Testis (tissue), 3 donors: ENCODE measurements around the gene CLEC2L. TPM values are rescaled to one million over a fixed set of nuclear protein-coding genes. Genes with fewer than 3 reads are reported as not detected.

Experiments used
- DNase-seq: peaks from one replicate; pipeline ENCODE4 v3.0.0-alpha.2; 2019
- H3K27ac ChIP-seq, 2 donors: fragments of 200-600 bp; sonication (generic); one replicate each; pipeline ENCODE4 v1.5.1; 2019
- H3K27me3 ChIP-seq: fragments of 200-600 bp; sonication (generic); one replicate; pipeline ENCODE4 v1.5.1; 2019
- H3K36me3 ChIP-seq: fragments of 200-600 bp; sonication (generic); one replicate; pipeline ENCODE4 v1.5.1; 2017; ENCODE audit warnings: low read depth; ENCODE audit errors: missing control alignments
- H3K4me1 ChIP-seq: fragments of 200-600 bp; sonication (generic); one replicate; pipeline ENCODE4 v1.5.1; 2019
- H3K4me3 ChIP-seq, 2 donors: fragments of 200-600 bp; sonication (generic); one replicate each; pipeline ENCODE4 v1.5.1; 2017 to 2019
- H3K9me3 ChIP-seq: fragments of 200-600 bp; sonication (generic); one replicate; pipeline ENCODE4 v1.5.1; 2017
- POLR2A ChIP-seq: fragments of 450-650 bp; IDR thresholded peaks from one replicate; pipeline ENCODE4 v1.6.1; 2017; ENCODE audit warnings: antibody characterized with exemption, mild to moderate bottlenecking, moderate library complexity
- WGBS, 2 donors: methylation state at CpG; one replicate each; pipeline ENCODE4 v1.1.5; 2018; 5-methylcytosine and 5-hydroxymethylcytosine counted together
- intact Hi-C: fragments of 100-400 bp; cut with DNase I; formaldehyde crosslinking; loops from one replicate; pipeline ENCODE4 v1.15.1; 2023; ENCODE audit warnings: low total_unique reads
- polyA plus RNA-seq: library from polyadenylated mRNA; stranded (reverse); fragments of 350-450 nt; fragmentation: Illumina TruSeq; extraction: RNeasy Lipid Tissue Mini Kit (QIAGEN cat#74804); gene quantifications from one replicate; pipeline ENCODE4 v1.2.3, GENCODE V29; 2014; ENCODE audit warnings: low read depth, low replicate concordance; ENCODE audit not compliant: insufficient read depth
- total RNA-seq, 2 donors: library from RNA; depleted of rRNA; stranded (reverse); fragments of >200 nt; gene quantifications; one replicate each; pipeline ENCODE4 v1.2.3, GENCODE V29; 2016
- TF ChIP-seq, protein P1 (sequence below), 3 experiments: fragments of 450-650 bp in 2 of 3; fragments of 200-600 bp in 1 of 3; sonication (generic) in 1 of 3; IDR thresholded peaks; one replicate each; pipeline ENCODE4 v1.5.1; 2016 to 2019; ENCODE audit warnings: antibody characterized with exemption in 3 of 3, mild to moderate bottlenecking in 2 of 3, moderate library complexity in 1 of 3

The CLEC2L gene
- total and polyA plus RNA-seq, 3 donors from 2014 or later: 0.79 to 1.6 (median 0.81) TPM

DNA sequence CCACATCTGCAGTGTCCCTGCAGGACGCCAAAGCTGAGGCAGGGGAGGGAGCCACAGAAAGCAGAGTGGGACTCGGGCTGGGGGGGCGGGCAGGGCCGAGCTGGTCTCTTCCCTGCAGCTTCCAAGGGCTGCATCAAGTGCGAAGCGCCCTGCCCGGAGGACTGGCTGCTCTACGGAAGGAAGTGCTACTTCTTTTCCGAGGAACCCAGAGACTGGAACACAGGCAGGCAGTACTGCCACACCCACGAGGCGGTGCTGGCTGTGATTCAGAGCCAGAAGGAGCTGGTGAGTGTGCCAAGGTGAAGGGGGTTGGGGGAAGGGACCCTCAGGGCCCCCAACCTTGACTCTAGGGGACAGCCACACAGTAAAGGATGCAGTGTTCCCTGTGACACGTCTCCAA is 16.7 kb downstream of the CLEC2L start:
- WGBS, 2 donors: 35 to 50% methylated on average over 6 to 12 of the region's 12 CpGs
- H3K27ac ChIP-seq: no peak overlapping the region
- no peaks in the 10 kb centered on the region for H3K9me3 ChIP-seq
- intact Hi-C loops: no loop called here
- H3K4me3 ChIP-seq: no peak overlapping the region
- no peak for DNase-seq
- TF ChIP-seq, protein P1, sequence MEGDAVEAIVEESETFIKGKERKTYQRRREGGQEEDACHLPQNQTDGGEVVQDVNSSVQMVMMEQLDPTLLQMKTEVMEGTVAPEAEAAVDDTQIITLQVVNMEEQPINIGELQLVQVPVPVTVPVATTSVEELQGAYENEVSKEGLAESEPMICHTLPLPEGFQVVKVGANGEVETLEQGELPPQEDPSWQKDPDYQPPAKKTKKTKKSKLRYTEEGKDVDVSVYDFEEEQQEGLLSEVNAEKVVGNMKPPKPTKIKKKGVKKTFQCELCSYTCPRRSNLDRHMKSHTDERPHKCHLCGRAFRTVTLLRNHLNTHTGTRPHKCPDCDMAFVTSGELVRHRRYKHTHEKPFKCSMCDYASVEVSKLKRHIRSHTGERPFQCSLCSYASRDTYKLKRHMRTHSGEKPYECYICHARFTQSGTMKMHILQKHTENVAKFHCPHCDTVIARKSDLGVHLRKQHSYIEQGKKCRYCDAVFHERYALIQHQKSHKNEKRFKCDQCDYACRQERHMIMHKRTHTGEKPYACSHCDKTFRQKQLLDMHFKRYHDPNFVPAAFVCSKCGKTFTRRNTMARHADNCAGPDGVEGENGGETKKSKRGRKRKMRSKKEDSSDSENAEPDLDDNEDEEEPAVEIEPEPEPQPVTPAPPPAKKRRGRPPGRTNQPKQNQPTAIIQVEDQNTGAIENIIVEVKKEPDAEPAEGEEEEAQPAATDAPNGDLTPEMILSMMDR (IDR thresholded peaks at IDR 0.05): no peak
- TF ChIP-seq POLR2A: no peak
- no peaks in the 10 kb centered on the region for H3K27me3 ChIP-seq
- H3K36me3 ChIP-seq: no peaks in the 10 kb centered on the region
- H3K4me1 ChIP-seq: peaks cover 2% of the 10 kb centered on the region

DNA sequence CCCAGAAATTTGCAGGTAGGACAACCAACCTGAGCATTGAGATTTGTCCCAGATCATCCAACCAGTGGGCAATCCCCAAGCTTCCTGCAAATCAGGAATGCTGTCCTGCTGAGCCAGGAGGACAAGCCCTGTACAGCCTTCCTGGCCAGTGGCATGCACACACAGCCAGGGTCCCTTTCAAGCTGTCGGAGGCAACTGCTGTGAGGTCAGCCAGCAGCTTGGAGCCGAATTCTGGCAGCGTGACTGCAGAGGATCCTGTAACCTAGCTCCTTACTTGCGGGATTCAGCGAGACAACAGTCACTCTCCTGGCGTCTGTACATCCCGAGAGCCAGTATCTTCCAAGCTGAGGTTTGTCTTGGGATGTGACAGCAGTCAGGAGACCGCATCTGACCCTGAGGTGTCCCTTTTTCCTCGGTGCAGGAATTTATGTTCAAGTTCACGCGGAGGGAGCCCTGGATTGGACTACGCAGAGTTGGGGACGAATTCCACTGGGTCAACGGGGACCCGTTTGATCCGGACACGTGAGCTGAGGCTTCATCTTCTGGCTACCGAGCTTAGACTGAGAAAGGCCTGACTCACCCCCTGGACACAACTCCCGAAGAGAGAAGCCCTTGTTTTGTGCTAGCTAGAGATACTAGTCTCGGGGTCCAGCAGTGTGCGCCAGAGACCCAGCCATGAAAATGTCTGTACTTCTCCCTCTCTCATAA is 18.3 kb downstream of the CLEC2L start:
- TF ChIP-seq, protein P1 (IDR thresholded peaks at IDR 0.05): no peak
- no peak for TF ChIP-seq POLR2A
- WGBS, 2 donors: 53 to 54% methylated on average over 7 to 21 of the region's 21 CpGs
- no peaks in the 10 kb centered on the region for H3K36me3 ChIP-seq
- H3K9me3 ChIP-seq: no peaks in the 10 kb centered on the region
- intact Hi-C loops: no loop called here
- H3K27ac ChIP-seq: no peak overlapping the region
- H3K4me1 ChIP-seq: peaks cover 2% of the 10 kb centered on the region
- no peak for DNase-seq
- H3K27me3 ChIP-seq: no peaks in the 10 kb centered on the region
- H3K4me3 ChIP-seq: peak overlapping the region; percentile 32 to 43

DNA sequence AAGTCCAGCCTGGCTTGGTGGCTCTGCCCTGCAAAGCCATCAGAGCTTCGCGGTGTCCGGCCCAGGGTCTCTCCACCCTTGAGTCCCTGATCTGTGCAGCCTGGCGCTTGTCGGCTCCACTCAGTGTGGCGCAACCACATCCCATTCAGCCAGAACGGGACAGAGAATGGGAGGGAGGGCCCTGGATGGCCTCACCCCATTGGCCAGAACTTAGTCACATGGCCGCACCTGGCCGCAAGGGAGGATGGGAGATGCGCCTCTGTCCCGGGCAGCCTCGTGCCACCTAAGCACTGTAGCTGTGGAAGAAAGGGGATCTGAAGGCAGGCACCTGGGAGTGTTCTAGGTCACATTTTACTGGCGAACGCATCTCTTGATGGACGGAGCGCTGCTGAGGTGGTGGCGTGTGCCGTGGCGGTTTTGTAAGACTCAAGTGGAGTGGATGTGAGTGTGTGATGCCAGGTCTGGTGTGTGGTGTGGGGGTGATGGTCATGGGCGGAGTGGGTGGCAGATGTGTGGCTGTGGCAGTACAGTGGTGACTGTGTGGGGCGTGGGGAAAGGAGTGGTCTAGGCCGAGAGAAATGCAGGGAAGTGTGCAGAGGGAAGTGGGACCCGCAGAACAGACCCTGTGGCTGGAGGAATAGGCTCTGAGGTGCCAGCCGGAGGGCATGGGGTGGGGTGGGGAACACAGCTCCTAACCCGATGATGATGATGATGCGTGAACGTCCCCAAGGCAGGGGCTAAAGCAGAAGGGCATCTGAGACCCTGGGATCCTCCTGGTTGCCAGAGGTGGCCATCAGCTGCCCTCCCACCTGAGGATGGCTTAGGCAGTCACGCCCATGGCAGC is 19.0 kb downstream of the CLEC2L start:
- peak; percentile 74 for DNase-seq
- H3K4me1 ChIP-seq: peaks cover 2% of the 10 kb centered on the region
- H3K4me3 ChIP-seq: peak overlapping the region; percentile 32 to 43
- no peak overlapping the region for H3K27ac ChIP-seq
- TF ChIP-seq POLR2A: no peak
- TF ChIP-seq, protein P1 (IDR thresholded peaks at IDR 0.05): no peak
- no peaks in the 10 kb centered on the region for H3K36me3 ChIP-seq
- H3K9me3 ChIP-seq: no peaks in the 10 kb centered on the region
- H3K27me3 ChIP-seq: no peaks in the 10 kb centered on the region
- intact Hi-C loops: no loop called here
- 62 to 69% methylated on average over 16 to 28 of the region's 28 CpGs for WGBS, 2 donors

DNA sequence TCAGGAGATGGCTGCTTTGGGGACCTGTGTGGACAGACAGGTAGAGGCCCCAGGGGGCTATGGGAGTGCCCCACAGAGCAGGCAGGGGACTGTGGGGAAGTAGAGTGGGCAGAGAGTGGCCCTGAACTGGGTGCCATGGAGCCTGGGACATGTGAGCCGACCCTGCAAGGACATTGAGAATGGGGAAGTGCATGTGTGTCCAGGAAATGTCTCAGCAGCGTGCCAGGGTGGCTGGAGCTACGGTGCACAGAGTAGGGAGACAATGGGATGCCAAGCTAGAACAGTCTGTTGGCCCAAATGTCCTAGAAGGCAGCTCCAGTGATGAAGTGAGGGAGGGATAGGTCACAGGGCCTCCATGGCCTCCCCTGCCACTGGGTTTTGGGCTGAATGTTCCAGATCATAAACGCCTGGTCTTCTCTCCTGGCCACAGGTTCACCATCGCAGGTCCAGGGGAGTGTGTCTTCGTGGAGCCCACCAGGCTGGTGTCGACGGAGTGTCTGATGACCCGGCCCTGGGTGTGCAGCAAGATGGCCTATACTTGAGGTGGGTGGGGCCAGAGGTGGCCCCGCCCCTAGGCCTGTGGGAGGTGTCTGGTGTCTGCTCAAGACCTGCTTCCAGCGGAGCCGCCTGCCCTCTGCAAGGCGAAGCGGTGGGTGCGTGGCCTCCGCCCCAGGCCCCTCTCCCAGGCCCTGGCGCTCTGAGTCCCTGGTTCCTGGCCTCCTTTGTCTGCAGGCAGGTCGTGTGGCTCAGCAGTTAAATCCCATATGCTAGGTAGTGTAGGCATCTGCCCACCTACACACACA is 20.5 kb downstream of the CLEC2L start:
- Histone ChIP-seq H3K36me3 (no peaks in the 10 kb centered on the region), H3K27me3 (no peaks in the 10 kb centered on the region), H3K4me3 (no peak overlapping the region), H3K27ac (no peak overlapping the region), H3K4me1 (peaks cover 2% of the 10 kb centered on the region), H3K9me3 (no peaks in the 10 kb centered on the region)
- intact Hi-C loops: no loop called here
- 68 to 76% methylated on average over 5 to 17 of the region's 18 CpGs for WGBS, 2 donors
- TF ChIP-seq, protein P1 (IDR thresholded peaks at IDR 0.05): no peak
- no peak for TF ChIP-seq POLR2A
- peak; percentile 27 for DNase-seq
